HG02938 (cell line): ENCODE measurements around the gene SULT2B1.
"Not testable (repeated sequence)": the region's sequence is repeated elsewhere in the genome, so short reads cannot be mapped to it uniquely, and the experiment has no call there.

Experiments
- ATAC-seq: cut with Tn5 transposase; IDR thresholded peaks from one replicate; pipeline ENCODE4 v1.9.1; 2021; ENCODE audit warnings: mild to moderate bottlenecking, moderate library complexity; ENCODE audit not compliant: unreplicated experiment

The SULT2B1 gene

DNA sequence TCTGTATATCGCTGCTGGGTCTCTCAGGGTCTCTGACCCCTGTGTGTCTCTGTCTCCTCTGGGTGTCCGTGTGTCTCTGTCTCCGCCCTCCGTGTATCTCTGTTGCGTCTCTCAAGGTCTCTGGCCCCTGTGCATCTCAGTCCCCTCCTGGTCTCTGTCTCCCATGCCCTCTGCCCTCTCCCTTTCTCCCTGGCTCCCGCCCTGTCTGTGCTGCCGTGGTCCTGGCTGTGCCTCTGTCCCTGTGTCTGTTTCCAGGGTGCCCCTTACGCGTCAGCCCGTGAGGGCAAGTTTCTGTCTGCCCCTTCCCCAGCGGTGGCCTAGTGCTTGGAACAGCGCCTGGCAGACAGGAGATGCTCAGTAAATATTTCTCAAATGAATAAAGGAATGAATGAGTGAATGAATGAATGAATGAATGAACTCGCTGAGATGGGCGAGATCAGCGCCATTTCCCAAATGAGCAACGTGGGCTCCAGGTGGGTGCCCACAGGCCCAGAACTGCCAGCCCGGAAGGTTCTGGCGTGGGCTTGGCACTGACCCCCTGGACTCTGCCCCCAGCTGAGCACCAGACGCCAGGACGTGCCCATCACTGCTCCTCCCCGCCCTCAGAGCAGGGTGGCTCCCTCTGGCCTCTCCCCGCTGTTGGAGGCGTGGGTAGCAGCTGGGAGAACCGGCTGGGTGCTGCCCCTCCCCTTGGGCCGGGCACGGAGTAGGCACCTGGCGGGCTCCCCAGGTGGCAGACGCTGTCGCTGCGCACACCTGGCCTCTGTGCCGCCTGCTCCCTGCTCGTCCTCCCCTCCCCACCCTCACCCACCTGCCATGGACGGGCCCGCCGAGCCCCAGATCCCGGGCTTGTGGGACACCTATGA lies at the start of gene SULT2B1:
TSS of gene SULT2B1 (plus strand) at position 736 of the 866 bp plus-strand sequence. CDS start at position 817, 81 bp downstream.
- no peak for ATAC-seq

DNA sequence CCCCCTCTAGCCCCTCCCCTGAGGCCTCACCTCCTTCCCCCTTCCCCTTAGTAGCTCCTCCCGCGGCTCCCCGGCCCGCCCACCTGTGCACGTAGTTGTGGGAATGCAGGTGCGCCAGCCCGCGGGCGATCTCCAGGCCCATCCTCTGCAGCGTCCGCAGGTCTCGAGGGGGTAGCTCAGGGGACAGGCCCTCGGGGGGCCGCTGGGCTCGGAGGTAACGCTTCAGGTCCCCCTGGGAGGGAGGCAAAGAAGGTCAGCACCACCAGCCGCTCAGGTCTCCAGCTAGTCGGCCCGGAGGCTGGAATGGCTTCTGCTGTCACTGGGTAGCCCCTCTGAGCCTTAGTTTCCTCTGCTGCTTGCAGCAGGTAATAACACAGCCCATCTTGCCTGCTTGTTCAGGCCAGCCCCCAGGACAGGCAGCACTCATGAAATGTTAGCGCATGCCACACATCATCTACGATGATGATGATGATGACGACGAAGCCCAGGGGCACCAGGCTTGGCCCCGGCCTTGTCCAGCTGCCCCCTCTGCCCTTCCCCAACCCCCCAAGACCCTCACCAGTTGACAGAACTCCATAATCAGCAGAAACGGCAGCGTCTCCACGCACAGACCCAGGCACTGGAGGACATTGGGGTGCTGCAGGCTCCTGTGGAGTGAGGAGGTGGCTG lies 49.5 kb upstream of the SULT2B1 start:
- no peak for ATAC-seq

DNA sequence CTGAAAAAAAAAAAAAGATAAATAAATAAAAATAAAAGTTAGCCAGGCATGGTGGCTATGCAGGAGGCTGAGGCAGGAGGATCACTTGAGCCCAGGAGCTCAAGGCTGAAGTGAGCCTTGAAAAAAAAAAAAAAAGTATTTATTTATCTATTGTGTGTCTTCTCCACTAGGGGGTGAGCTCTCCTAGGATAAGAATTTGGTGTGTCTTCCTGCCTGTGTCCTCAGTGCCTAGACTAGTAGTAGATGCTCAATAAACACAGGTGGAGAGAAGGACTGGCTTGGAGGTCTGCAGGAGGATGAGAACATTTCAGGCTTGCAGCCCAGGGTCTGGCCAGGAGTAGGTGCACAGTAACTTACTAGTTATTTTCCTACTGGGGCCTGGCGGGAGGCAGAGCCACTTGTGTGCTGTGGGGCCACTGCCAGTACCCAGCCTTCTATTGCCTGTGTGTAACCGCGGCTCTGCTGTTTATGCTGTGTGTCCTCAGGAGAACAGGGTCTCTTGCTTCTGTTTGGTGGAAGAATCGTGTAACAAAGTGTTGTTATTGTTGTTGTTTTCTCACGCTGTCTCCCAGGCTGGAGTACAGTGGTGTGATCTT lies 45.7 kb upstream of the SULT2B1 start:
- no peak for ATAC-seq

DNA sequence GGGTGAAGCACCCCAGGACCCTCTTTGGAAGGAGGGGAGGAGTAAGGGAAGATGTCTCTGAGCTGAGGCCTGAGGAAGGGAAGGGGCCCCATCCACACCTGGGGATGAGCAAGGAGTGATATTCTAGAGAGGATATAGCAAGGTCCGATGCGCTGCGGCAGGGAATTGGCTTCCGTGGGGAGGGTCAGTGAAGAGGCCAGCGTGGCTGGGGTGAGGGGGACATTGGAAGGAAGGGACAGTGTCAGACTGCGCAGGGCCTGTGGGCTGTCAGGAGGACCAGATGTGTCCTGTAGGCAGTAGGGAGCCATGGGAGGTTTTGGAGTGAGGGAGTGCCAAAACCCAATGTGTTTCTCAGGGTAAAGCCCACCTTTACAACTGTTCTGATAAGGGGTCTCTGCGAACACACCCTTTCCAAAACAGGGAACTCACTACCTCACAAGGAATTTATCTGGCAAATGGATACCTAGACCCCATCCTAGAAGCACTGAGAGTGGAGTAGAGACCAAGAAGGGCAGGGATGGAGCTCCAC lies 44.0 kb upstream of the SULT2B1 start:
- ATAC-seq = no peak

DNA sequence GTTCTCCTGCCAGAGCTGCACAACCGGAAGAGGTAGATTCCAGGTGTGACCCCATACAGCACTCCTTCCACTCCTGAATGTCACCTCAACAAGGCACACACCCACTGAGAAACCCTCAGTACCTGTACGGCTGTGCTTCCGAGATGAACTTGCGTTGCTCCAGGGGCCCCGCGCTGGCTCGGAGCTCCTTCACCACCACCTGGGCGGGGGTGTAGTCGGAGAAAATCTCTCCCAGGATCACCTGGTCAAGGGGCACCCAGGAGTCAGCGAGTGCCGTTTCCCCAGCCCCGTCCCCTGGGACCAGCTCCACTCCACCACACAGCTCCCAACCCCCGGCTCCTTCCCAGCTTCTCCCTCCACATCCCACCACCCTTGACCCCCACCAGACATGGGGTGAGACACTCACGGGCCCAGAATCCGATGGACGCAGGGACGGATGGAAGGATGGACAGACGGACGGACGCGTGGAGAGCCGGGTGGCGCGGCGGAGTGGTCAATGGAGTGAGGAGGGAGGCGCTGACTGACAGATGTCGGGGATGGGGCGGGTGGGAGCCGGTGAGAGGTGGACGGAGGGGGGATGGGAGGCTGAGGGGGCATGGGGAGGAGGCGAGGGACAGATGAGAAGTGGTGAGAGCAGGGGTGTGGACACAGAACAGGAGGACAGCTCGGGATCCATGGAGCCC lies 43.1 kb upstream of the SULT2B1 start:
- ATAC-seq = no peak

DNA sequence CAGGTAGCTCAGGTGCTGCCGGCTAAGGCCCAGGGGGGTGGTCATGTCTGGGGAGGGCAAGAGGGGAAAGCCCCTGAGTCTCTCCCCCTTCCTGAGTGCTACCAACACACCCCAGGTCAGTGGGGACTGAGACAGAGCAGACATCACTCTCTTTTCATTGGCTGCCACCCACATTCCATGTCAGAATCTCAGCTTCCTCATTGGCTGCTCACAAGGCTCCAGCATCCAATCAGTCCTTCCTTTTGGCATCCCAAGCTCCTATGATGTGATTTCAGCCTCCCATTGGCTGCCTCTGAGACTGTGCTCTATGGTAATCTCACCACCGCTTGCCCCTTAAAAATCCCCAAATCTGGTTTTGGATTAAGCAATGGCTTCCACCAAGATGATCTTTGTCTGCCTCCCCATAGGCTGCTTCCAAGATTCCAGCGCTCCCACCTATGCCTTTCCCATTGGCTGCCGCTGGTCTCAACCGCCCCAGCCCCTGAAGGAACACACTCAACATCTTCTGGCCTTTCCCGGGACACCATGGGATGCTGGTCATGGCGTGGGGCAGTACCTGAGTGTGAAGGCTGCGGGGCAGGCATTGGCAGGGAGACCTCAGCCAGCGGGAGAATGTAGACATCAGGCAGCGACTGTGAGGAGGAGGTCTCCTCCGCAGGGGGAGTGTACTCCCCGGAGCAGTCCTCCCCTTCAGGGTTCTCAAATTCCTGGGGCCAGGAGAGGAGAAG lies 42.3 kb upstream of the SULT2B1 start:
- no peak for ATAC-seq

DNA sequence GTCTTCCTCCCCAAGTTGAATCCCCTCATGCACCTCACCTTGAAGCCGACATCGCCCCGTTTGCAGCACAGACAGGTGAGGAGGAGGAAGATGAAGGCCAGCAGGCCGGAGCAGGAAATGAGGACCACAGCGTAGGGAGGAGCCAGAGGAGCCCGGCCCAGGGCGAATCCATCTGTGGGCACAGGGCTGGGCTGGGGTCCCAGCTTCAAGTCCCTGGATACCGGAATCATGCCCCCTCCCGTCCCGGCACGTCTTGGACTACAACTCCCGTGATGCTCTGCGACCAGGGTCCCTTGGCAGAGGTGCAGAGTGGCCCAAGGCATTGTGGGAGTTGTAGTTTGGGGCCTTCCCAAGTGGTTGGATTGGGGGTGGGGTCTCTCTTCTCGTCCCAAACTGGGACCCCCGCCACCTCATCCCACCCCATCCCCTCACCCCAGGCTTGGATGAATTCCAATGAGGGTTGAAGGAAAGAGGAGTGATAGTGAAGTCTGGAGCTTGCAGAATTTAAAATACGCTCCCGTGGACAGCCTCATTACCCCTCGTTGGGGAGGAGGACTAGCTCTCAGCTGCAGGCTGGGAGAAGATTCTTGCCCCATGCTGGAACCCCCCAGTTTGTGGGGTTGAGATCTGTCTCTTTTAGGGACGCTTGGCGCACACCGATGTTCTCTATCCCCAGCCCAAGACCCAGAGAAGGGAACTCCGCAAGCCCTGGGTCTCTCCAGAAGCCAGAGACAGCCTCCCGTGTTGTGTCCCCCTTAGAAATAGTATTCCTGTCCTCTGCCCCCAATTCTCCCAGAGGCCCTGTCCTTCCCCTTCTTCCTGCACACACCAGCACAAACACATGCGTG lies 41.3 kb upstream of the SULT2B1 start:
- no peak for ATAC-seq

DNA sequence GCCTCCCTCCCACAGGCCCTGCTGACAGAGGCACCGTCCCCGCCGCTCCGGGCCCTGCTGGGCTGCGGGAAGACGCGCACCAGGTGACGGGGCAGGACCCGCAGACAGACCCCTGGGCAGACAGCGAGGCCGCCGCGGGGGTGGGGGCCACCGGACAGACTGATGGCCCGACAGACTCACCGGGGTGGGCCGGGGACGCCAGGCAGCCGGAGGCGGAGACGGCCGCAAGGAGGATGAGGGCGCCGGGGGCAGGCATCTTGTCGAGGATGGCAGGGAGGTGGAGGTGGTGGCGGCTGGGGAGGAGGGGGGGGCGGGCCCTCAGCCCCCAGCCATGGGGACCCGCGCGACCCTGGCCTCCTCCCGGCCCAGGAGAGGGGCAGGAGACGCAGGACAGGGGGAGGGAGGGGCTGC lies 40.6 kb upstream of the SULT2B1 start:
- no peak for ATAC-seq

DNA sequence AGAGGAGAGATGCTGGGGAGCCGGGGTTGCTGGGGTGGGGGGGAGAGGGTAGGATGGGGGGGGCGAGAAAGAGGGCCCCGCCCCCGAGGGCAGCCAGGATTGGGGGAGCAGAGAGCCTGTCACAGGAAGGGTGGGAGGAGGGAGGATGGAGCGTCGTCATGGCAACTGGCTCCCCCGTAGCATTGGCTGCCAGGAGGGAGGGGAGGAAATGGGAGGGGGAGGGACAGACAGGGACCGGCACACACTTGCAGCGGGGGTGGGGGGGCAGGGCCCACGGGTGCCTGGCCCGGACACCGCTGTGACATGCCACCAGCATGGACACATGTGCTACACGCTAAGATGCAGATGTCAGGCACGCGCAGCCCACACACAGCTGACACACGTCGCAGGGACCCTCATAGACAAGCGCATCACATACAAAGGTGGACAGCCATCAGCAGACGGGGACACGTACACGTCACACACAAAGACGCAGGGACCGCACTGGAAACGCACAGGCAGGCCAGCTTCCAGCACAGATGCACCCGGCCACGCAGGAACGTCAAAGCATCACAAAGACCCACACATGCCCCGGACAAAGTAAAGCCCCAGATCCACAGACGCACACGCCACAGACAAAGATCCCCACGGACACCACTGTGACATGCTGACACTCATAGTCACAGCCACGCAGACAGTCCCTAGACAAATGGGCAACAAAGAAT lies 40.0 kb upstream of the SULT2B1 start, which contains the start of gene LMTK3:
TSS of gene LMTK3 (minus strand) at position 36 of the 704 bp plus-strand sequence. CDS start 259 bp downstream, outside the sequence.
- no peak for ATAC-seq

DNA sequence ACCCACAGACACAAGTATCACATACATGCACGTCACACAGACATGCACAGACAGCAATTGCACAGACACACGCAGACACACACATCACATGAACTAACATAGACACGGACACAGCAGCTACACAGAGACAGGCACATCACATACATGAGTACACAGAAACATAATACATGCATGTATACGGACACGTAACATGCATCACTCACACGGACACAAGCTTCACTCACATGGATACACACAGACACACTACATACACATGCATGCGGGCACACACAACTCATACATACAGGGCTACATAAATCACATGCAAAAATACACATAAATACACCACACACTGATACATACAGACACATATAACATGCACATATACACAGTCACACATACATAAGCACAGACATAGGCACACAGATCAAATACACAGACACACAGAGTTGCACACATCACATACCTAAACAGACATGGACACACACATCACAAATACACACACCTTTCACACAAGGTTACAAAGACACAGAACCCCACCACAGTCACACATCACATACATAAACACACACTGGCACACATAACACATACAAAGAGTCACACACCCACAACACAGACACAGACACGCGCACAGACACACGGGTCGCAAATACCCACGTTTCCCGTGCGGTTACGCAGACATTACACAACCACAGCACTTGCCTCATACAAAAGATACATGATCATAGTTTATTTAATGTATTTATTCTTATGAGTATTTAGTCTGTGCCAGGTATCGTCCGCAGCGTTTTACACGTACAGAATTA lies 39.3 kb upstream of the SULT2B1 start:
- no peak for ATAC-seq

DNA sequence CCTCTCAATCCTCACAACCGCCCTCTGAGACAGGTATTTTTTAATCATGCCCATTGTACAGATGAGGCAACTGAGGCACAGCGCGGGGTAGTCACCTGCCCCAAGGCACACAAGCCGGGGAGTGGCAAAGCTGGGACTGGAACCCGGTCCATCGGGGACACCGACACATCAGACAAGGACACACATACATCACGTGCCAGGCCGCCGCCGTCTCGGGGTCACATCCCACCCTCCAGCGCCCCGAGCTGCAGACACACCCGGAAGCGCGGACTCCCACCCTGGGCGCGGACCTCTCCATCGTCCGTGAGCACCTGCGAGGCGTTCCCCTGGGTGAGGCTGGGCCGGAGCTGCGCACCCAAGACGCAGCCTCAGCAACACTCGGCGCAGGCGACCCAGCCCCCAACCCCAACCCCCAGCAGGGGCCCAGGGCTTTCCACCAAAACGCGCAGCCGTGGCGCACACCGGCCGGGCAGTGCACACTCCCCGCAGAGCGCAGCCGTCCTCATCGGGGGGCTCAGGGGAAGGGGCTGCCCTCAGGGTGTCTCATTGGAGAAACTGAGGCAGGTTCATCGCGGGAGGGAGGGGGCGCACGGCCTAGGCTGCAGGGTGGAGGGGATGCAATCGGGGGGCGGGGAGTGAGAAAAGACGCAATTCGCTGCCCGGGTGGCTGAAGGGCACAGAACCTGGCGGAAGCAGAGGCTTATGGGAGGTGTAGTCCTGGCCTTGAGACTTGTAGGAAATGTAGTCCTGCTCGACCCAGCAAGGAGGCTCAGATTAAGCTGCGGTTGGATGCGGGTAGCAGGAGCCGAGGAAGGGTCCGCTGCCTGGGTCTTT lies 38.5 kb upstream of the SULT2B1 start:
- no peak for ATAC-seq

DNA sequence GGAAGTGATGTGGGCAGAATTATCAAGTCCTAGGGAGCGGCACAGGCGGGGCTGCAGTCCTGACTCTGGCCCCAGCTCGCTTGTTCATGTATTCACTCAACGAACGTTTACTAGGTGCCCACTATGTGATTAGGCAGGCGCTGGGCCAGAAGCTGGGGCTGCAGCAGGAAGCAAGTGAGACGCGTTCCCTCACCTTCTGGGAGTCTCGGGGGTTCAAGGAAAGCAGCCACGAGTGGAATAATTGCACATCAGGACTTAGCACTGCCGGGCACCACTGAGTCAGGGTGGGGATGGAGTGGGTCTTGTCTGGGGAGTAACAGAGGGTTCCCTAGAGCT lies 37.9 kb upstream of the SULT2B1 start:
- no peak for ATAC-seq

DNA sequence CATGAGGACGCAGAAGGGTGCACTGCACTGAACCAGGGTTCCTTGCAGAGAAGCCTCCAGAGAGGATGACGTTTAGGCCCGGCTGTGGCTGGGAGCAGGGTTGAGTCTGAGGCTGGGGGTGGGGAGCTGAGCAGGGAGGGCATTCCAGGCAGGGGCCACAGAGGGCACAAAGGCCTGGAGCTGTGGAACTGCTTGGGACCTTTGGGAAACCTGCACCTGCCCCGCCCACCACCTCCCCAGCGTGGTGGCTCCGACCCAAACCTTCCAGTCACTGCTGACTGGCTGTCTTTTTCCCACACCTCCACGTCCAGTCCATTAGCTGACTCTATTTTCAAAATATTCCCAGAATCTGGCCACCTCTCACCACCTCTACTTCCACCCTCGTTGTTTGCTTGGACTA lies 35.4 kb upstream of the SULT2B1 start:
- no peak for ATAC-seq

DNA sequence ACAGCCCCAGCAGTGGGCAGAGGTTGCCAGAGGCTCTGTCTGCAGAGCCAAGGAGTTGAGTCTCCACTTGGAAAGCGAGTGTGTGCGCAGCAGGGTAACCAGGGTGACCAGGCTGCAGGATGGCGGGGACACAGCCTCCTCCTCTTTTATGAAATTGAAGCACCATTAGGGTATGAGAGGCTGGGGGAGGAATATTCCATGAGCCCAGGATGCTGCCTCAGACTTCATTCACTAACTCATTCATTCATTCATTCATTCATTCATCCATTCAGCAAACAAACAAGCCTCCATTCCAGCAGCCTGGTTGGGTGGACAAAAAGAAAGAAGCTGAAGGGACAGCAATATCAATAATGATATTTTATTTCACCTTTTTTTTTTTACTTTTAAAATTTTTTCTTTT lies 33.8 kb upstream of the SULT2B1 start:
- no peak for ATAC-seq

DNA sequence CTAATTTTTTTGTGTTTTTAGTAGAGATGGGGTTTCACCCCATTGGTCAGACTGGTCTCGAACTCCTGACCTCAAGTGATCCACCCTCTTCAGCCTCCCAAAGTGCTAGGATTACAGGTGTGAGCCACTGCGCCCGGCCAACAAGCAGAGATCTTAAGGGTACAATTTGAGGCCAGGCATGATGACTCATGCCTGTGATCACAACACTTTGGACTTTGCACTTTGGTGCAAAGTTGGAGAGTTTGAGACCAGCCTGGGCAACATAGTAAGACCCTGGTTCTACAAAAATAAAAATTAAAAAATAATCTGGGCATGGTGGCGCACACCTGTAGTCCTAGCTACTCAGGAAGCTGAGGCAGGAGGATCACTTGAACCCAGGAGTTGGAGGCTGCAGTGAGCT lies 32.5 kb upstream of the SULT2B1 start:
- ATAC-seq = not testable (repeated sequence)

DNA sequence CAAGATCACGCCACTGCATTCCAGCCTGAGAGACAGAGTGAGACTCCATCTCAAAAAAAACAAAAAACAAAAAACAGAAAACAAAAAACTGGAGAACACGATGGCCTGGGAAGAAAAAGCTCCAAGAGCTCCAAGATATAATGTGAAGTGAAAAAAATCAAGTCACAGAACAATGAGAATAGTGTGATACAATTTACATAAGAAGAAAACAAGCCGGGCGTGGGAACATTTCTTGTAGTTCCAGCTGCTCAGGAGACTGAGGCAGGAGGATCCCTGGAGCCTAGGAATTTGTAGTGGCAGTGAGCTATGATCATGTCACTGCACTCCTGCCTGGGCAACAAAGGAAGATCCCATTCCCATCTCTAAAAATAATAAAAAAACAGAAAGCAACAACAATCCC lies 31.8 kb upstream of the SULT2B1 start:
- ATAC-seq = no peak

DNA sequence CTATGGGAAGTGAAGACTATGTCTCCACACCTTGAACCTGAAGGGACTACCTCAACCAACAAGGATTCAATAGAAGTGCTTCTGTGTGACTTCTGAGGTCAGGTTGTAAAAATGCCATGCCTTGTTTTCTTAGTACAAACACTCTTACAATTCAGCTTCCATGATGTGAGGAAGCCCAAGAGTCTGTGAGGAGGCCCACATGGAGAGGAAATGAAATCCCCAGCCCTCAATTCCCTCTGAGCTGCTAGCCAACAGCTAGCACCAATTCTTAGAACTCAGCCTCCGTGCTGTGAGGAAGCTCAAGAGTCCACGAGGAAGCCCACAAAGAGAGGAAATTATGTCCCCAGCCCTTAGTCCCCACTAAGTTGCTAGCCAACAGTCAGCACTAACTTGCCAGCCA lies 27.8 kb upstream of the SULT2B1 start:
- ATAC-seq = no peak
